22Rv1 (cell line): ENCODE measurements around the gene SLC7A14.

ENCODE experiments used
- CTCF ChIP-seq: fragments of 450-650 bp; IDR thresholded peaks from 2 replicates; pipeline ENCODE4 v1.5.1; 2017; ENCODE audit warnings: mild to moderate bottlenecking
- ZFX ChIP-seq: fragments of 450-650 bp; IDR thresholded peaks from 2 replicates; pipeline ENCODE4 v1.6.1; 2017; ENCODE audit warnings: antibody characterized with exemption, borderline replicate concordance

GRCh38 chr3:170431054-170431453 lies 154.8 kb downstream of the SLC7A14 start:
- TF ChIP-seq CTCF (no peak), ZFX (no peak)
